Lung (tissue), 12 donors: ENCODE measurements around the gene TMCC3. TPM values are rescaled to one million over a fixed set of nuclear protein-coding genes. Genes with fewer than 3 reads are reported as not detected.

Experiments used
- ATAC-seq: fragments of 200-7000 bp; cut with Tn5 transposase; one replicate; pipeline ENCODE4 v1.9.1; 2020; ENCODE audit warnings: moderate number of reproducible peaks; ENCODE audit not compliant: insufficient read depth, low FRiP score
- DNase-seq, 3 donors: peaks; one replicate each; pipeline ENCODE4 v3.0.0-alpha.2; 2013 to 2017
- H3K27ac ChIP-seq, 2 donors: one replicate each; pipeline ENCODE4 v1.5.1; 2013; ENCODE audit warnings: mild to moderate bottlenecking in 2 of 2, moderate library complexity in 2 of 2, control low read depth in 1 of 2, inconsistent platforms in 1 of 2, low read depth in 1 of 2, low read length in 1 of 2
- H3K27me3 ChIP-seq, 3 donors: one replicate each; pipeline ENCODE4 v1.5.1; 2013; ENCODE audit warnings: low read length in 2 of 3; ENCODE audit not compliant: control insufficient read depth in 3 of 3, insufficient read depth in 3 of 3
- H3K36me3 ChIP-seq, 4 donors: one replicate each; pipeline ENCODE4 v1.5.1; 2013; ENCODE audit warnings: low read length in 4 of 4, mild to moderate bottlenecking in 1 of 4, moderate library complexity in 1 of 4; ENCODE audit not compliant: control insufficient read depth in 4 of 4, insufficient read depth in 4 of 4
- H3K4me1 ChIP-seq, 5 donors: one replicate each; pipeline ENCODE4 v1.5.1; 2013; ENCODE audit warnings: low read length in 5 of 5, mild to moderate bottlenecking in 2 of 5, moderate library complexity in 1 of 5; ENCODE audit not compliant: control insufficient read depth in 5 of 5, insufficient read depth in 5 of 5
- H3K4me3 ChIP-seq: one replicate; pipeline ENCODE4 v1.5.1; 2013; ENCODE audit warnings: mild to moderate bottlenecking, control low read depth, moderate library complexity
- H3K9ac ChIP-seq, 2 donors: one replicate each; pipeline ENCODE4 v1.5.1; 2013; ENCODE audit warnings: low read length in 2 of 2, control low read depth in 1 of 2; ENCODE audit not compliant: insufficient read depth in 1 of 2
- H3K9me3 ChIP-seq, 4 donors: one replicate each; pipeline ENCODE4 v1.5.1; 2013; ENCODE audit warnings: low read length in 3 of 4, mild to moderate bottlenecking in 1 of 4, moderate library complexity in 1 of 4; ENCODE audit not compliant: control insufficient read depth in 4 of 4, insufficient read depth in 3 of 4
- WGBS, 2 donors: extraction: QIAGEN DNeasy Blood & Tissue Kit; methylation state at CpG; one replicate each; pipeline ENCODE4 v1.1.7; 2013; 5-methylcytosine and 5-hydroxymethylcytosine counted together
- polyA plus RNA-seq, 2 donors: library from polyadenylated mRNA; stranded (reverse); fragments of 200-250 nt; gene quantifications; one replicate each; pipeline ENCODE4 v1.2.1, GENCODE V29; 2013
- total RNA-seq, 2 donors: library from RNA; depleted of rRNA in 1 of 2; stranded (reverse); fragments of >200 nt in 1 of 2; gene quantifications; one replicate each; pipeline ENCODE4 v1.2.1, GENCODE V29; 2014 to 2021
- TF ChIP-seq, protein P1 (sequence below): IDR thresholded peaks from 2 replicates; pipeline ENCODE4 v1.5.1; 2012; ENCODE audit warnings: mild to moderate bottlenecking; ENCODE audit errors: control extremely low read depth, extremely low read depth
- donor health status: control.
- donor health status: control.
- donor health status: Bipolar disorder and iron deficiency.
- donor health status: healthy.
- donor health status: DM: yes; HTN: yes; CAD: no.

The TMCC3 gene
- total and polyA plus RNA-seq, 4 donors = 1.7 to 17.8 (median 7.6) TPM

DNA sequence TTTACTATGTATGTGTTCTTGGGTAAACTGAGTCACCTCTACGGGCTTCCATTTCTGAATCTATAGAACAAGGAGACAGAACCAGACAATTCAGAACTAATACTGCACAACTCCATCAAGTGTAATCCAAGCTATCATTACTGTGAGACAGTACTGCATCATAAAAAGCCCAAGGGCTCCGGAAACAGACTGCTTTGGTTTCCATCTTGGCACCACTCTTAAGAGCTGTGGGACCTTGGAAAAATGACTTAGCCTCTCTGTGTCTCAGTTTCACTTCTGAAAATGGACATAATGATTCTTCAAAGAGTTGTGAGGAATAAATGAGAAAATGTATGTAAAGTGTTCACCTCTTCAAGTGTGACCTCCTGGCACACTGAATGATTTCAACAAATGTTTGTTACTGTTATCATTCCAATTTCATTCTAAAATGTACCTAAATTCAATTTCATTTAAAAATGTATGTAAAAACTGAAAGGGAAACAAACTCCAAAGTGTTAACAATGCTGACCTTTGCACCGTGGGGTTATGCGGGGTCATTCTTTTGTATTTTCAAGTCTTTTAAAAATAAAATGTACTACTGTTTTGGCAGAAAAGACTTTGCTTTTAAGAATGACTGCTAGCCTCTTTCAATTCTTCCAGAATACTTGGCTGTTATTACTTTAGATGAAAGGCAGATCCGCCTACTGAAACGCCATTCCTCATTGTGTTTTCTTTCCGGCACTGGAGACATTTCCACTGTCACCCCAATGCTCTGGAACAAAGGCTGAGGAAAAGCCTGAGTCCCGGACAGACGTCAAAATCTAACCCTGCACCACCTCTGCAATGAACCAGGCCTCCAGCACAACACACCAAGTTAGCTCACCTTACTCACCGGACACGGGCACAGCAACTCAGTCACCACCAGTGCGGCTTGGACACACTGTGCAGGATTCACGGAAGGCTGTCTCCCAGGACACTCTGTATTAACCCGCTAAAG lies 62.8 kb downstream of the TMCC3 start:
- Histone ChIP-seq H3K36me3 (peaks cover 0 to 2% (median 0%) of the 10 kb centered on the region in 4 donors), H3K27me3 (no peaks in the 10 kb centered on the region), H3K4me1 (peaks cover 0 to 8% (median 0%) of the 10 kb centered on the region in 5 donors), H3K4me3 (no peak overlapping the region), H3K9me3 (no peaks in the 10 kb centered on the region), H3K9ac (no peak overlapping the region), H3K27ac (peak overlapping the region; percentile 66 to 87)
- ATAC-seq (peak; percentile 51), DNase-seq (peak in 1 of 3 donors; percentile 42)
- TF ChIP-seq, protein P1, sequence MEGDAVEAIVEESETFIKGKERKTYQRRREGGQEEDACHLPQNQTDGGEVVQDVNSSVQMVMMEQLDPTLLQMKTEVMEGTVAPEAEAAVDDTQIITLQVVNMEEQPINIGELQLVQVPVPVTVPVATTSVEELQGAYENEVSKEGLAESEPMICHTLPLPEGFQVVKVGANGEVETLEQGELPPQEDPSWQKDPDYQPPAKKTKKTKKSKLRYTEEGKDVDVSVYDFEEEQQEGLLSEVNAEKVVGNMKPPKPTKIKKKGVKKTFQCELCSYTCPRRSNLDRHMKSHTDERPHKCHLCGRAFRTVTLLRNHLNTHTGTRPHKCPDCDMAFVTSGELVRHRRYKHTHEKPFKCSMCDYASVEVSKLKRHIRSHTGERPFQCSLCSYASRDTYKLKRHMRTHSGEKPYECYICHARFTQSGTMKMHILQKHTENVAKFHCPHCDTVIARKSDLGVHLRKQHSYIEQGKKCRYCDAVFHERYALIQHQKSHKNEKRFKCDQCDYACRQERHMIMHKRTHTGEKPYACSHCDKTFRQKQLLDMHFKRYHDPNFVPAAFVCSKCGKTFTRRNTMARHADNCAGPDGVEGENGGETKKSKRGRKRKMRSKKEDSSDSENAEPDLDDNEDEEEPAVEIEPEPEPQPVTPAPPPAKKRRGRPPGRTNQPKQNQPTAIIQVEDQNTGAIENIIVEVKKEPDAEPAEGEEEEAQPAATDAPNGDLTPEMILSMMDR = no peak
- 67 to 85% methylated on average over 14 of the region's 14 CpGs for WGBS, 2 donors

DNA sequence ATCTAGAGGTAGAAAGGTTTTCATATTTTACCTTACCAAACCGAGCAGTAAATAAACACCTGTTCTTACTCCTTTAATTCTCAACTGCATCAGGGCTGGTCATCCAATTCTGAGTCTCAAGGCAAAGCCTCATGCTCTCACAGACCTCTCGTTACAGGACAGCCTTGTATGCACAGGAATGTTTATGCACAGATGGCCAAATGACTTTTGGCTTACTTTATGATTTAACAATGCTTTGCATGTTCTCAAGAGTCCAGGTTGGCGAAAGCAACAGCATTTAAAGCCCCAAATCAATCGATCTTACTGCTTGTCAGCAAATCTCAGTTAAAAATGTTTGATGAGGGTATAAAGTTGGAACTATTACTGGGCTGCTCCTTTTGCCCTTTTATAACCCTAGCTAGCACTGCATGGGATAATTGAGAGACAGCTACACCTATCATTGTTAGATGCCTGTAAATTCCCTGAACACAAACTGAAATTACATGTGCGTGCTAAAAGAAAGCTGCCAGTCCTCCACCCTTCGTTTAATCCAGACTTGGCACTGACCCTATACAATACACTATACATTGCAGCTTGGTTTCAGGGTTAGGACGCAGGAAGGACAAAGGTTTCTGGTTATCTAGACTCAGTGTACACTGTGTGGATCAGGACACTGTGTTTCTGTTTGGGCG lies 63.6 kb downstream of the TMCC3 start:
- Histone ChIP-seq H3K4me3 (no peak overlapping the region), H3K4me1 (peaks cover 0 to 8% (median 0%) of the 10 kb centered on the region in 5 donors), H3K9ac (no peak overlapping the region), H3K9me3 (no peaks in the 10 kb centered on the region), H3K27me3 (no peaks in the 10 kb centered on the region), H3K36me3 (peaks cover 0 to 2% (median 0%) of the 10 kb centered on the region in 4 donors), H3K27ac (peak overlapping the region in 1 of 2 donors; percentile 0)
- TF ChIP-seq, protein P1 = no peak
- ATAC-seq (no peak), DNase-seq (peak in 1 of 3 donors; percentile 39)
- 65 to 77% methylated on average over 8 of the region's 8 CpGs for WGBS, 2 donors

DNA sequence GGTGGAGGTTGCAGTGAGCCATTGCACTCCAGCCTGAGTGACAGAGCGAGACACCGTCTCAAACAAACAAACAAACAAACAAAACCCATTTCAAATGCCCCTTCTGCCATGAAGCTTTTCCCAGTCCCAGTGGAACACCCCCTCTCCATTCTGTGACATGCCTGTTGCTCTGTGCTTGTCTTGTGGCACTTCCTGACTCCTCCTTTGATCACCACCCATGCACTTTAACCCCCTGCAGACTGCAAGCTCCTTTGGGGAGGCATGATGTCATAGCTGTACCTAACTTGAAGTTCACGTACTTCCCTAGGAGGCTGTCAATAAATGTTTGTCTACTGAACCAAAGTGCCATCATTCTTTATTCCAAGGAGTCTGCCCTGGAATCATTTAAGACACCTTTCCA lies 64.7 kb downstream of the TMCC3 start:
- no peak for ATAC-seq
- Histone ChIP-seq H3K9ac (no peak overlapping the region), H3K9me3 (no peaks in the 10 kb centered on the region), H3K4me3 (no peak overlapping the region), H3K27me3 (no peaks in the 10 kb centered on the region), H3K4me1 (peaks cover 0 to 8% (median 0%) of the 10 kb centered on the region in 5 donors), H3K36me3 (peaks cover 0 to 5% (median 0%) of the 10 kb centered on the region in 4 donors), H3K27ac (no peak overlapping the region)
- TF ChIP-seq, protein P1 = no peak
- 76 to 87% methylated on average over 3 of the region's 3 CpGs for WGBS, 2 donors
- no peak for DNase-seq
